Natural killer cell (primary cell): ENCODE results near the gene FER. TPM values are rescaled to one million over a fixed set of nuclear protein-coding genes. Genes with fewer than 3 reads are reported as not detected.
A peak's percentile ranks its signal among the peaks of the same experiment; 100 is the strongest.
"Not testable (repeated sequence)": the region's sequence is repeated elsewhere in the genome, so short reads cannot be mapped to it uniquely, and the experiment has no call there.

ENCODE experiments used
- ATAC-seq, 3 donors: fragments of 150-1000 bp in 2 of 3; fragments of 200-7000 bp in 1 of 3; cut with Tn5 transposase; 1 replicate in 1 of 3; 2 replicates in 2 of 3; pipeline ENCODE4 v1.10.0; 2021; ENCODE audit warnings: mild to moderate bottlenecking in 2 of 3, moderate library complexity in 2 of 3
- DNase-seq, 2 donors: peaks; one replicate each; pipeline versions ENCODE4 v3.0.0 to v3.0.0-alpha.2; 2013 to 2021; ENCODE audit warnings: mixed read lengths in 1 of 2
- H3K27ac ChIP-seq: one replicate; pipeline ENCODE4 v1.5.1; 2013; ENCODE audit warnings: mild to moderate bottlenecking, low read length
- H3K27me3 ChIP-seq: one replicate; pipeline ENCODE4 v1.6.1; 2013; ENCODE audit warnings: low read length; ENCODE audit not compliant: control insufficient read depth, insufficient read depth
- H3K36me3 ChIP-seq: one replicate; pipeline ENCODE4 v1.6.1; 2013; ENCODE audit warnings: low read length; ENCODE audit not compliant: control insufficient read depth, insufficient read depth
- H3K4me1 ChIP-seq: one replicate; pipeline ENCODE4 v1.6.1; 2013; ENCODE audit warnings: low read length; ENCODE audit not compliant: control insufficient read depth, insufficient read depth
- H3K4me3 ChIP-seq: one replicate; pipeline ENCODE4 v1.5.1; 2013; ENCODE audit warnings: low read length
- H3K9me3 ChIP-seq: one replicate; pipeline ENCODE4 v1.6.1; 2013; ENCODE audit warnings: low read length; ENCODE audit not compliant: control insufficient read depth, insufficient read depth
- H3K27ac Mint-ChIP-seq, 2 donors: one replicate each; pipeline ENCODE4 v1.8.0; 2022; ENCODE audit warnings: mild to moderate bottlenecking in 2 of 2, mixed read lengths in 2 of 2, moderate library complexity in 1 of 2
- H3K27me3 Mint-ChIP-seq, 2 donors: one replicate each; pipeline ENCODE4 v1.8.0; 2022; ENCODE audit warnings: low read depth in 2 of 2, mixed read lengths in 2 of 2
- H3K36me3 Mint-ChIP-seq: one replicate; pipeline ENCODE4 v1.8.0; 2022; ENCODE audit warnings: mixed read lengths
- H3K4me1 Mint-ChIP-seq, 2 donors: one replicate each; pipeline ENCODE4 v1.8.0; 2022; ENCODE audit warnings: mixed read lengths in 2 of 2
- H3K4me3 Mint-ChIP-seq: one replicate; pipeline ENCODE4 v1.8.0; 2022; ENCODE audit warnings: mild to moderate bottlenecking, moderate library complexity, mixed read lengths
- H3K9me3 Mint-ChIP-seq, 2 donors: one replicate each; pipeline ENCODE4 v1.8.0; 2022; ENCODE audit warnings: mixed read lengths in 2 of 2
- CTCF ChIP-seq: fragments of 200-600 bp; IDR thresholded peaks from one replicate; pipeline ENCODE4 v1.8.0; 2022; ENCODE audit warnings: antibody characterized with exemption
- whole genome bisulfite sequencing: methylation state at CpG from one replicate; pipeline ENCODE4 v1.1.7; 2013; ENCODE audit warnings: missing lambda C conversion rate; ENCODE audit not compliant: insufficient coverage; 5-methylcytosine and 5-hydroxymethylcytosine counted together
- intact Hi-C: fragments of 100-400 bp; cut with micrococcal nuclease; formaldehyde crosslinking; loops from one replicate; pipeline ENCODE4 v1.14.2; 2022
- total RNA-seq, 4 donors: library from RNA; stranded (reverse); fragments of 120-200 nt in 1 of 4; gene quantifications; one replicate each; pipeline versions ENCODE4 v1.2.3 to v1.2.4, GENCODE V29; 2013 to 2022

FER gene
- total RNA-seq, 3 donors from 2014 or later (not counting 1 experiment from before 2014, with no cell fraction given): 17.3 to 25.2 (median 19.4) TPM

- no peaks in the 10 kb centered on the region for H3K9me3 Mint-ChIP-seq
- H3K4me3 Mint-ChIP-seq: no peak overlapping the region
- intact Hi-C loops: no loop called here
- DNase-seq (no peak), ATAC-seq (no peak)
- H3K27me3 Mint-ChIP-seq: no peaks in the 10 kb centered on the region
- H3K4me1 Mint-ChIP-seq: peaks cover 0 to 5% of the 10 kb centered on the region in 2 donors
- no peak overlapping the region for H3K27ac Mint-ChIP-seq
- no peaks in the 10 kb centered on the region for H3K36me3 ChIP-seq
- no peaks in the 10 kb centered on the region for H3K9me3 ChIP-seq
- no peak overlapping the region for H3K4me3 ChIP-seq
- H3K4me1 ChIP-seq: no peaks in the 10 kb centered on the region
- WGBS: 85% methylated on average over 6 of the region's 6 CpGs
- no peaks in the 10 kb centered on the region for H3K27me3 ChIP-seq
- TF ChIP-seq CTCF: no peak
- no peaks in the 10 kb centered on the region for H3K36me3 Mint-ChIP-seq
- H3K27ac ChIP-seq: no peak overlapping the region
These were observed 258.4 kb downstream of the FER start for GRCh38 chr5:109006129-109006528.

- Mint-ChIP-seq H3K36me3 (no peaks in the 10 kb centered on the region), H3K27ac (peak overlapping the region in 1 of 2 donors; percentile 28)
- no peak for TF ChIP-seq CTCF
These were observed 268.6 kb downstream of the FER start for GRCh38 chr5:109016300-109016699.

DNA sequence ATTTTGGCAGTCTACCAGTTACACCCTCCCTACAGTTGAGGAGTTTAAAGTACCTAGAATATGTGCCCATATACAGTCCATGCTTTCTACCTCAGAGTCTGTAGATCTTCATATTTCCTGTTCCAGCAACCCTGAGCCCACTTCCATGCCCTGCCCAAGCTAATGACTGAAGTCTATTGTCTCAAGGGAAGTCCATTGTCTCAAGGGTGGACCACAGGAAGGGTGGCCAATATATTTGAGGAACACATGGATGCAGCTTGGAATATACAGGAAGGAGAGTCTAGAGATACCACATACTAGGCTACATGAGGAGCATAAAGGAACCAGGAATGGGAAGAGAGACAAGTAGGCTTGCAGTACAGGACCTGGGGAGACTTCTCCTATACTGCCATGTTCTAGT, 274.4 kb downstream of the FER start:
- no peak overlapping the region for H3K4me3 ChIP-seq
- no peak for ATAC-seq
- H3K4me3 Mint-ChIP-seq: no peak overlapping the region

More at GRCh38 chr5:109016300-109016699, 268.6 kb downstream of the FER start:
- Mint-ChIP-seq H3K9me3 (no peaks in the 10 kb centered on the region), H3K4me1 (peaks cover 13 to 18% of the 10 kb centered on the region in 2 donors), H3K27me3 (no peaks in the 10 kb centered on the region), H3K4me3 (no peak overlapping the region)
- intact Hi-C loops: no loop called here
- peak; percentile 44 to 69 (median 65) for ATAC-seq
- Histone ChIP-seq H3K9me3 (no peaks in the 10 kb centered on the region), H3K27me3 (no peaks in the 10 kb centered on the region), H3K4me3 (no peak overlapping the region), H3K4me1 (no peaks in the 10 kb centered on the region), H3K36me3 (no peaks in the 10 kb centered on the region), H3K27ac (no peak overlapping the region)
- DNase-seq: peak in 1 of 2 donors; percentile 3
- WGBS: no CpG with 5 or more reads among the region's 1 CpG

GRCh38 chr5:109025729-109026128, 278.0 kb downstream of the FER start:
- H3K36me3 ChIP-seq, ATAC-seq, H3K36me3 Mint-ChIP-seq, H3K4me3 ChIP-seq, H3K27ac ChIP-seq, H3K4me3 Mint-ChIP-seq, H3K27ac Mint-ChIP-seq, H3K9me3 Mint-ChIP-seq, H3K27me3 Mint-ChIP-seq, intact Hi-C loops, H3K9me3 ChIP-seq, H3K4me1 ChIP-seq, H3K4me1 Mint-ChIP-seq, H3K27me3 ChIP-seq, DNase-seq: not testable (repeated sequence)
- WGBS: 50% methylated on average over 1 of the region's 1 CpG

More for the DNA sequence above, 274.4 kb downstream of the FER start:
- Mint-ChIP-seq H3K4me1 (no peaks in the 10 kb centered on the region), H3K9me3 (no peaks in the 10 kb centered on the region), H3K27ac (no peak overlapping the region), H3K36me3 (no peaks in the 10 kb centered on the region), H3K27me3 (no peaks in the 10 kb centered on the region)
- no peak overlapping the region for H3K27ac ChIP-seq
- no peak for DNase-seq
- TF ChIP-seq CTCF: no peak
- H3K4me1 ChIP-seq: no peaks in the 10 kb centered on the region
- no peaks in the 10 kb centered on the region for H3K27me3 ChIP-seq
- intact Hi-C loops: no loop called here
- no peaks in the 10 kb centered on the region for H3K9me3 ChIP-seq
- no peaks in the 10 kb centered on the region for H3K36me3 ChIP-seq
